HG02938 (cell line): ENCODE measurements around the gene PIK3R2.
"Not testable (repeated sequence)": the region's sequence is repeated elsewhere in the genome, so short reads cannot be mapped to it uniquely, and the experiment has no call there.

Experiments
- ATAC-seq: cut with Tn5 transposase; IDR thresholded peaks from one replicate; pipeline ENCODE4 v1.9.1; 2021; ENCODE audit warnings: mild to moderate bottlenecking, moderate library complexity; ENCODE audit not compliant: unreplicated experiment

The PIK3R2 gene

GRCh38 chr19:18152817-18153555 is at the start of gene PIK3R2:
Gene PIK3R2 (plus strand): TSS chr19:18153163. CDS start chr19:18155880, 2,717 bp downstream.
- ATAC-seq: peak; percentile 66

GRCh38 chr19:18104793-18105131 is 48.2 kb upstream of the PIK3R2 start:
- ATAC-seq: no peak

- not testable (repeated sequence) for ATAC-seq
Measured at GRCh38 chr19:18105259-18105658, 47.7 kb upstream of the PIK3R2 start.

- no peak for ATAC-seq
Measured at GRCh38 chr19:18107235-18107634, 45.7 kb upstream of the PIK3R2 start.

GRCh38 chr19:18108897-18109296 is 44.1 kb upstream of the PIK3R2 start:
- ATAC-seq: no peak

GRCh38 chr19:18109341-18109732 is 43.6 kb upstream of the PIK3R2 start:
- ATAC-seq: no peak

- ATAC-seq: no peak
Measured at GRCh38 chr19:18109733-18110608, 43.0 kb upstream of the PIK3R2 start.

GRCh38 chr19:18110609-18111232 is 42.2 kb upstream of the PIK3R2 start:
- ATAC-seq: no peak

GRCh38 chr19:18112989-18113478 is 39.9 kb upstream of the PIK3R2 start:
- ATAC-seq: no peak

- no peak for ATAC-seq
Measured at GRCh38 chr19:18113827-18114226, 39.1 kb upstream of the PIK3R2 start.

- ATAC-seq: no peak
Measured at GRCh38 chr19:18114483-18114882, 38.5 kb upstream of the PIK3R2 start.

GRCh38 chr19:18117364-18117691 is 35.6 kb upstream of the PIK3R2 start:
- ATAC-seq: no peak

GRCh38 chr19:18117692-18118378 is 35.1 kb upstream of the PIK3R2 start:
- peak; percentile 60 for ATAC-seq

GRCh38 chr19:18118420-18119012 is 34.4 kb upstream of the PIK3R2 start:
- ATAC-seq: peak; percentile 10

- ATAC-seq: no peak
Measured at GRCh38 chr19:18119013-18119716, 33.8 kb upstream of the PIK3R2 start.

- no peak for ATAC-seq
Measured at GRCh38 chr19:18119717-18120105, 33.3 kb upstream of the PIK3R2 start.

- no peak for ATAC-seq
Measured at GRCh38 chr19:18120127-18120526, 32.8 kb upstream of the PIK3R2 start.

GRCh38 chr19:18121166-18121565 is 31.8 kb upstream of the PIK3R2 start:
- ATAC-seq: no peak

GRCh38 chr19:18122424-18122823 is 30.5 kb upstream of the PIK3R2 start:
- ATAC-seq: no peak
